ENCODE results near the gene LRRC17.

LRRC17 gene

GRCh38 chr7:102908676-102909075 is 4.1 kb upstream of the LRRC17 start:
- H3K4me1 ChIP-seq (ENCODE audit: control insufficient read depth, insufficient read depth, low read length), result peaks cover 10% of the 10 kb centered on the region; the same call in 1 of the 2 replicates
- POLR2A ChIA-PET, result no interaction called here
- CTCF ChIA-PET, result no interaction called here
- no peak for TF ChIP-seq ZSCAN16 (tag by site-specific recombination; IDR thresholded peaks at IDR 0.05)
- no peak for TF ChIP-seq ZNF510 (tag by site-specific recombination; IDR thresholded peaks at IDR 0.05; ENCODE audit: insufficient replicate concordance)
- TF ChIP-seq ZNF514 (tag by site-specific recombination; IDR thresholded peaks at IDR 0.05), result no peak
- TF ChIP-seq ZNF747 (tag by site-specific recombination; IDR thresholded peaks at IDR 0.05), result no peak
- TF ChIP-seq MYNN (tag by site-specific recombination; IDR thresholded peaks at IDR 0.05; ENCODE audit: borderline replicate concordance), result no peak
- TF ChIP-seq ZEB2 (tag by site-specific recombination; IDR thresholded peaks at IDR 0.05), result no peak
- no peak for TF ChIP-seq SCRT2 (tag by site-specific recombination; IDR thresholded peaks at IDR 0.05)
- TF ChIP-seq RBAK (tag by site-specific recombination; IDR thresholded peaks at IDR 0.05), result no peak
- no peak for TF ChIP-seq ZNF629 (tag by site-specific recombination; IDR thresholded peaks at IDR 0.05)
- TF ChIP-seq ZNF184 (tag by site-specific recombination; IDR thresholded peaks at IDR 0.05), result no peak
- no peak overlapping the region for H3K27ac ChIP-seq (ENCODE audit: extremely low read depth, low read depth, low read length)
- H3K36me3 ChIP-seq (ENCODE audit: control insufficient read depth in 2 of 2, insufficient read depth in 1 of 2, low read length in 2 of 2), result no peaks in the 10 kb centered on the region
- no peaks in the 10 kb centered on the region for H3K9me3 ChIP-seq (ENCODE audit: control insufficient read depth, insufficient read depth, low read depth, low read length)
- no peak overlapping the region for H3K4me3 ChIP-seq (ENCODE audit: low read depth, low read length)

- ChIA-PET CTCF (interaction anchor here (0.8 kb wide), 1 partner anchor 78 kb away, joined by 3 read pairs; no protein-coding TSS in a partner anchor), POLR2A (no interaction called here)
- Histone ChIP-seq H3K27ac (ENCODE audit: extremely low read depth, low read depth, low read length) (no peak overlapping the region), H3K4me3 (ENCODE audit: low read depth, low read length) (no peak overlapping the region), H3K4me1 (ENCODE audit: control insufficient read depth, insufficient read depth, low read length) (peaks cover 10% of the 10 kb centered on the region; the same call in 1 of the 2 replicates), H3K9me3 (ENCODE audit: control insufficient read depth, insufficient read depth, low read depth, low read length) (no peaks in the 10 kb centered on the region), H3K36me3 (ENCODE audit: control insufficient read depth in 2 of 2, insufficient read depth in 1 of 2, low read length in 2 of 2) (no peaks in the 10 kb centered on the region)
- TF ChIP-seq ZNF335 (tag by site-specific recombination; conservative IDR thresholded peaks at IDR 0.05) (no peak), ZNF549 (tag by site-specific recombination; IDR thresholded peaks at IDR 0.05) (no peak), ZNF747 (tag by site-specific recombination; IDR thresholded peaks at IDR 0.05) (no peak), PRDM4 (tag by site-specific recombination; IDR thresholded peaks at IDR 0.05) (no peak), INSM2 (tag by site-specific recombination; IDR thresholded peaks at IDR 0.05) (no peak)
Observed at GRCh38 chr7:102913826-102914225, 1.0 kb downstream of the LRRC17 start.

GRCh38 chr7:102914585-102914984 is 1.8 kb downstream of the LRRC17 start:
- no peak overlapping the region for H3K4me3 ChIP-seq (ENCODE audit: low read depth, low read length)
- no peak overlapping the region for H3K27ac ChIP-seq (ENCODE audit: extremely low read depth, low read depth, low read length)
- no peaks in the 10 kb centered on the region for H3K36me3 ChIP-seq (ENCODE audit: control insufficient read depth in 2 of 2, insufficient read depth in 1 of 2, low read length in 2 of 2)
- ChIA-PET POLR2A (no interaction called here), CTCF (interaction anchor here (0.5 kb wide), 1 partner anchor 159 kb away, joined by 3 read pairs; no protein-coding TSS in a partner anchor)
- peaks cover 10% of the 10 kb centered on the region; the same call in 1 of the 2 replicates for H3K4me1 ChIP-seq (ENCODE audit: control insufficient read depth, insufficient read depth, low read length)
- no peaks in the 10 kb centered on the region for H3K9me3 ChIP-seq (ENCODE audit: control insufficient read depth, insufficient read depth, low read depth, low read length)
- no peak for TF ChIP-seq ZNF670 (tag by site-specific recombination; IDR thresholded peaks at IDR 0.05; ENCODE audit: low read depth)
- 0 out of 2 replicates have a peak, but pooled peaks have one; percentile 23 for TF ChIP-seq KLF10 (tag by site-specific recombination; IDR thresholded peaks at IDR 0.05)
- TF ChIP-seq KLF9 (tag by site-specific recombination; IDR thresholded peaks at IDR 0.05; ENCODE audit: low read depth), result peak; percentile 44; the same call in 1 of the 2 replicates
- no peak for TF ChIP-seq ZSCAN23 (tag by site-specific recombination; IDR thresholded peaks at IDR 0.05)

All from HEK293 (cell line).